Dermis blood vessel endothelial cell (primary cell): ENCODE data around the gene NME9. TPM values are rescaled to one million over a fixed set of nuclear protein-coding genes. Genes with fewer than 3 reads are reported as not detected.

ENCODE experiments used
- DNase-seq: peaks from one replicate; pipeline ENCODE4 v3.0.0; 2010
- total RNA-seq: library from RNA; depleted of rRNA; stranded (reverse); fragments of >200 nt; gene quantifications from 2 replicates; pipeline ENCODE4 v1.2.3, GENCODE V29; 2014

The NME9 gene
- total RNA-seq, 1 donor from 2014 or later, result not detected

DNA sequence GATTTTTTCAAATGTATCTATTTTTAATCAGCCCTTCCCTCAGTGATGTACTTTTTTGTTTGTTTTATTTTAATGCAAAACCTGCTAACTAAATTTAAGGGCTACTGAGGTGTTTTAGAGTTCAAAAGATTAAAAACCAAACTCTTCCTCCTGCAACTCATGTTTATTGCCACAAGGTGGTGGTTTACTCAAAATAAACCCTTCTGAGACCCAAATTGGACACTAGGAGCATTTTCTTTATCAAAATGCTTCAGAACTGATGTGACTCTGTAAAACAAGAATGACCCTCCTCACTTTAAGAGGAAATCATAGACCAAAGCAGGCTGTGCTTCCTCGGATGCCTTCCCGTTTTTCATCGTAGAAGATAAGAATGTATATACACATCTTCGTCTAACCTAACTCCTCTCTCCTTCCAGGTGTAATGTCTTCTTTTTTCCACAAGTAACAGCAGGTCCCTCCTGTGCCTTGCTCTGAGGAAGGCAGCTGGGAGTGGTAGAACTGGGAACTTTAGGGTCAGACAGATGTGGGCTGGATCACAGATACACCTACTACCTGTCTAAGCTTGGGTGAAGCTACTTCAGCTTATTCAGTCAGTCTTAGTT is 2.9 kb upstream of the NME9 start:
- DNase-seq, result peak; percentile 56

DNA sequence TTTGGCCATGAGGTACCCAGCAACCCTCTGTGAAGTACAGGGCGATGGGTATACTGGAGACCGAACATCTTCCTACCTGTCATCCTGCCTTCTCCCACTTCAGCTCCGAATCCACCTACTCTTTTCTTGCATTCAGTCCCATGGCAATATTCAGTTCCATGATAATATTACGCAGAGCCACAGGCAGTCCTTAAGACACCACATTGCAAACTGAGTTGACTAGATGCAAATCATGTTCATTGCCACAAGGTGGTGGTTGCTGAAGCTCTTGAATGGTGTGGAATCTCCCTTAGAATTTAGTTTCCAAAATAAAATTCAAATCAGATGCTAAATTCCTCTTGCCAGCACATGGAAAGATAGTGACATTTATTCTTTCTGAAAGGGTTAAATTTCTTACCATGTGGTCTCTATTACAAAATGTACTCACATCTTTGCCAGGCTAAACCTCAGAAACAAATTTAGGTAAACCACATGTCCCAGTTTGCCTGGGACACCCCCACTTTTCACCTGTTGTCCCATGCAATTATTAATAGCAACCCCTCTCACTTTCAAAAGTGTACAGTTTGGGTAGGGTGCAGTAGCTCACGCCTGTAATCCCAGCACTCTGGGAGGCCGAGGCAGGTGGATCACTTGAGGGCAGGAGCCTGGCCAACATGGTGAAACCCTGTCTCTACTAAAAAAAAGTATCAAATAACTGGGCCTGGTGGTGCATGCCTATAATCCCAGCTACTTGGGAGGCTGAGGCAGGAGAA is 1.7 kb upstream of the NME9 start:
- no peak for DNase-seq

DNA sequence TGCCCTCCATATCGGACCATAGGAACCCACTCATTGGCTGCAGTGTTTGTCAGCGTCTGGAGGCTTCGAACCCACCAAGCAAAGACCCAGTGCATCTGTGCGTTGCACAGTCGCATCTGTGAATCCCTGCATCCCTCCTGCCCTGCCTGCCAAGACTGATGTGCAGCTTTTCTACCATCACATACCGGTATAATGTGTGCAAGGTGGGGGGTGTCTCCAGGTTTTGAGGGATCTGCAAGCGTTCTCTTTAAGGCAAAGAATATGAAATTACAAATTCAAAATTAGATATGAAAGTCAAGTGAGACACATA is 288 bp upstream of the NME9 start:
- no peak for DNase-seq

DNA sequence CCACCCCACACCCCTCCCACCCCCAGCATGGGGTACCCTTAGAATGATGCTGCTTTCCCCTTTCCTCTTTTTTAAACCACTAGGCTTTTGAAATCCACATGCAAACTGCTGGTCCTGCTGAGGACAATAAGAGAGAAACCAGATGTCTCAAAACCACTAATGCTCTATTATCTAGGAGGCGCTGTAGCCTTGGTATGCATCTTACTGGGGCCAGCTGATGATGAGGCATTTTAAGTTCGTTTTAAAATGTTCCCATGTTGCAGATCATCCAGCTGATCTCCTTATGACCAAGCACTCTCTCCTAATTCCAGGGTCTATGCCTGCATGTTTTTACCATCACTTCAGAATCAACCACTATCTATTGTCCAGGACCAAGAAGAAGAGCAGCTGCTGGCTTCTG is 1.3 kb downstream of the NME9 start:
- no peak for DNase-seq

DNA sequence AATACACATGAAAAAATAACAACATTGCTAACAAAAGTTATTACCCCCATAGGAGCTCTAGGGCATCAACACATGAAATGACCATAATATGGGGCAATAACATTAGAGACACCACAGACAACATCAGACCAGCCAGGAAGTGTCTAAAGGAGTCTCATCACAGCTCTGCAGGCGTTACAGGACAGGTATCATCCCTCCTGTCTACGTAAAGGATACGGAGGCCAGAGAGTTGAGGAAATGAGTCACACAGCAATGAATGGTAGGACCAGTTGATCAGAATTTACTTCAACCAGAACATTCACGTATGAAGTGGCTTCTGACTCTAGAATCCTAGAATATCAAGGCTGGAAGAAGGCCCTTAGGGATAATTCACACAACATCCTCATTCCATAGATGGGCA is 1.8 kb downstream of the NME9 start:
- peak; percentile 46 for DNase-seq

DNA sequence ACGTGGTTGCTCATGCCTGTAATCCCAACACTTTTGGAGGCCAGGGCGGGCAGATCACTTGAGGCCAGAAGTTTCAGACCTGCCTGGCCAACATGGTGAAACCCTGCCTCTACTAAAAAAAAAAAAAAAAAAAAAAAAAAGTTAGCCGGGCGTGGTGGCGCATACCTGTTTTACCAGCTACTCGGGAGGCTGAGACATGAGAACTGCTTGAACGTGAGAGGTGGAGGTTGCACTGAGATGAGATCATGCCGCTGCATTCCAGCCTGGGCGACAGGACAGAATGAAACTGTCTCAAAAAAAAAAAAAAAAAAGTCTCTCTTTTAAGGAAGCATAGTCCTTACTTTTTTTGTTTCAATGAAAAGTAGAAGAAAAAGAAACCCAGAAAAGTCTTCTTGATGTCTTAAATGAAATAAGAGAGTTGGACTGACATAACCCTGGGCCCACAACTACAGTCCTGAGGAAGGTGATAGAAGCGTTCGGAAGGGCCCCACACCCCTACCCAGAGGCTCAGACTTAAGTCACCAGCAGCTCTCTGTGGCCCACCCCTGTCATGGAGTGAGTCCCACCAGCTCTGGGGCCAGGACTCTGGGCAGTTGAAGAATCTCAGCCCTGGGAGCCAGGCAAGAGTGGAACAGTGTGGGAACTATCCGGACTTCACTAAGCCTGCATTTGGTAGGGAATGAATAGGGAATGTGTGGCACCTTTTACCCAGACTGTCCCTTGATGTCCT is 2.6 kb downstream of the NME9 start:
- DNase-seq, result no peak

DNA sequence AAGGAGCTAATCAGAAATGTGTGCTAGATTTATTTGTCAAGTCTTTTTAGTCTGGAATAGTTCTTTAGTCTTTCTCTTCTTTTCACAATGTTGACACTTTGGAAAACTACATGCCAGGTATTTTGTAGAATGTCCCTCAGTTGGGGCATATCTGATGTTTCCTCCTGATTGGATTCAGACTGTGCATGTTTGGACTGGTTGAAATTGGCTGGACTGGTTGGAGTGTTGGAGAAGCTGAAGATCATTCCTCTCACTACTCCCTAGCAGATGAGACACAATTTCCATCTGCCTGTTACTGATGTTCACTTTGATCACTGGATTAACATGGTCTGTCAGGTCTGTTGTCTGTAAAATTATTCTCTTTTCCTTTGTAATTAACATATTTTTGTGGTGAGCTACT is 3.7 kb downstream of the NME9 start:
- DNase-seq, result no peak

DNA sequence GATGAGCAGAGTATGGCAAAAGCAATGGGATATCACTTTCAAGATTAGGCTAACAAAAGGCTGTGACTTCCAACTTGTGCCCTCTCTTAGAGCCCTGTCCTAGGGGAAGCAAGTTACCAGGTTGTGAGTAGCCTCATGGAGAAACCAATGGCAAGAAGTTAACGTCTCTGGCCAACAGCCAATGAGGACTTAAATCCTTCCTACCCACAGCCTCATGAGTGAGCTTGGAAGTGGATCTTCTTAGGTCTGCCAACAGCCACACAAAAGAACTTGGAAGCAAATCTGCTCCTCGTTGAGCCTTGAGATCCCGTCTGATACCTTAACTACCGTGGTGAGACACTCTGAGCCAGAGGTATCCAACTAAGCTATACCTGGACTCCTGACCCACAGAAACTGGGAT is 5.7 kb downstream of the NME9 start:
- no peak for DNase-seq

DNA sequence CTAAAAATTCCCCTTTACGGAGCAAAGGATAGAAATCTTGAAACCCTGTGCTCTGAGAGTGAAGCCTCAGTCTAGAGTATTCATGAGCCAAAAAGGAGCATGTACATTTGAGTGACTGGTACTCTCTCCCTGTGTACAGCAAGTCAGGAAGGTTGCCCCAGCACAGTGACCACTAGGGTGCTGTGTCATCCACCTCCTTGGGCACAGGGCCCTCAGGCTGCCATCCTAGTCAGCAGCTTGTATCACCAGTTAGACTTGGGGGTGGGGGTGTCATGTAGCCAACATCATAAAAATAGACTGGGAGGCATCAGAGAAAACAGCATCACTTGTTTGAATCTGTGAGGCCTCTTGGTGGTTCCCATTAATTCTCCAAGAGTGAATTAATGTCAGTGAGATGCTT is 12.0 kb downstream of the NME9 start:
- no peak for DNase-seq

DNA sequence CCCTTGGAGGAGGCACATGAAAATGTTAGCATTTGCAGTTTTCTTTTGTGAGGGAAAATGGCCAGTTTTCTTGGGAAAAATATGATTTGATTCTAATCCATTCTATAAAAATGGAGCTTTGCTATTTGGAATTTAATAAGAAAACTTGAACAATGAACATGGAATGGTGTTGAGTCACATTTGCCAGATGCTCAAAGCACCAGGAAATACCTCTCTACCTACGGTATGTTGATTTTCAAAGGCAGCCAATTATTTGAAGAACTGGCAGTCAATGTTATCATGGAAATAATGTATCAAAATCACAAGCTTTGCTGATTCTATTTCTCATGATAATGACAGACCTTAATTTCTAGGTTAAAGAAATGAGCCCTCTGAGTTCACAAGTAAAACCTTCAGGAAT is 14.9 kb downstream of the NME9 start:
- peak; percentile 85 for DNase-seq

DNA sequence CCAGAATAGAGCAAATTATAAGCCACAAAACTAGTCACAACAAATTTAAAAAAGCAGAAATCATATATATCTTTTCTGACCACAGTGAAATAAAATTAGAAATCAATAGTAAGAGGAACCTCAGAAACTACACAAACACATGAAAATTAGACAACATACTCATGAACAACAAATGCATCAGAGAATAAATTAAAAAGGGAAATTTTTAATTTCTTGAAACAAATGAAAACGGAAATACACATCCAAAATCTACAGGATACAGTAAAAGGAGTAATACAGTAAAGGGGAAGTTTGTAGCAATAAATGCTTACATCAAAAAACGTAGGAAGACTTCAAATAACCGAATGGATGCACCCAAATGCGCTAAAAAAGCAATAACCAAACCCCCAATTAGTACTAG is 19.2 kb downstream of the NME9 start:
- DNase-seq, result no peak

DNA sequence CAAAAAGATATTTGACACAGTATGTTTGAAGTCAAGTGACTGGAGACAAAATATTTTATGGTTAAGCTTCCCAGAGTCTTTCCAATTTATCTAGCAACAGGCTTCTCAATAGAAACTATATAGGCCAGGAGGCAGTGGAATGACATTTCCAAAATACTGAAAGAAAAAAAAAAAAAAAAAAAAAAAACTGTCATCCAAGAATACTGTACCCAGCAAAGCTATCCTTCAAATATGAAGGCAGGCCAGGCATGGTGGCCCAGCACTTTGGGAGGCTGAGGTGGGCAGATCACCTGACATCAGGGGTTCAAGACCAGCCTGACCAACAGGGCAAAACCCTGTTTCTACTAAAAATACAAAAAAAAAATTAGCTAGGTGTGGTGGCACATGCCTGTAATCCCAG is 20.9 kb downstream of the NME9 start:
- no peak for DNase-seq

DNA sequence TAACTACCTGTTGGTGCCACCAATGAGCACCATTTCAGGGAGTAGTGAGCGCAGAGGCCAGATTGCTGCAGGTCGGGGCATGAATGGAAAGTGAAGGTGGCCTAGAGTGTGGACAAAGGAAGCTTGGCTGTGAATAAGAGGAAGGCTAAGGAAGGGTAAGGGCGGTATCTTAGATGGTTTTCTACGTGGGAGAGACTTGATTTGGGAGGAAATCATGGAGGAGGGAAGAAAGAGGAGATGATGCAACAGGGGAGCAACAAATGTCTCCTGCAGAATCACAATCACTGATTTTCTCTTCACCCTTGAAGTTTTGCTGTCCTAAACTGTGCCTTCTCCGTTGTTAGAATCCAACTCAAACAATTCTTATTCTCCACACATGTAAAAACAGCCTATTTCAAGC is 21.8 kb downstream of the NME9 start:
- DNase-seq, result no peak

DNA sequence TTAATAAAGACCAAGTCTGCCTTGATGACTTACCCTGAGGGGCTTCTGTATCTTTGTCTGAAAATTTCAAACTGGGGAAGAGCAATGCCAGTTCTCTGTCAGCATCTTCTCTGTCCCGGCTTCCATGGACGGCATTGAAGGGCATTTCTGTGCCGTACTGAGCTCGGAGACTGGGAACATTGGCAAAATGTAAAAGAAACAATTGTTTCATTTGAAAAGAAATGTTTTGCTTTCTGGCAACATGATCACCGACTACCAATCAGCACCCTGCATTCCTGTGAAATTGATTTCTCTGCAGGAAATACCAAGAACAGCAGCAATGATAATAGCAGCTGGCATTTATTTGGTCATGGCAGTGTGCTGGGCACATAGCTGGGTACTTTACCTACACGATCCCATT is 26.2 kb downstream of the NME9 start:
- peak; percentile 23 for DNase-seq

DNA sequence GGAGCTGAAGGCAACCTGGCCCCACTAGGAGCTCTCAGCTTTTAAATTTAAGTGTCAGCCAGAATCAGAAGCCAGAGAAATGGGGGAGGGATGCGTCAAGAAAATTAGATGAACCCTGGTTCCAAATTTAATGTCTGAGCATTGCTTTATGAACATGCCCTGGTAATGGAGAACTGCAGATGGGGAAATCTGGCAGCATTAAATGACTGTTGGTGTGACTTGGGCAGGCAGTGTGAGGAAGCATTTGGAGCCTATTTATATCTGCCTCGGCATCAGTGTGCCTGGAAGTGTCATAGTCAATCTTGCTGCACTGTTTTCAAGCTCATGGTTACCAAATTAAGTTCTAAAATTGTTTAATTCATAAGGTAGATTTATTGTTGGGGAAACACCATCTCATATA is 29.0 kb downstream of the NME9 start:
- no peak for DNase-seq

DNA sequence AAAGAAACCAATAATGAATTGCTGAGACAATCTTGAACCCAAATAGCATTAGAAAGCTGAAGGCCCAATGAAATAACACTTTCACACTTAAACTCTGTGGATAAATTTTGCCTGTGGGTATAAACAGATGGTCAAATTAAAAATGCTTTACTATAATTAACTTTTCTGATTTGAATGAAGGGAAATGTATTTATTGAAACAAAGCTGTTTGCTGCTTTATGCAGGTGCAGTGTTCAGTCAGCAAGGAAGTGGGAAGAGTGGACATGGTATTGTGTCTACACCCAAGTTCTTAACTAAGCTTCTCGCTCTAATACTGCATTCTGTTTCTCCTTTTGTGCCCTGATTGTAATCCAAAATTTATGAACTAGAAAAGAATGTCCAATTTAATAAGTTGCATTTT is 31.8 kb downstream of the NME9 start:
- DNase-seq, result no peak

DNA sequence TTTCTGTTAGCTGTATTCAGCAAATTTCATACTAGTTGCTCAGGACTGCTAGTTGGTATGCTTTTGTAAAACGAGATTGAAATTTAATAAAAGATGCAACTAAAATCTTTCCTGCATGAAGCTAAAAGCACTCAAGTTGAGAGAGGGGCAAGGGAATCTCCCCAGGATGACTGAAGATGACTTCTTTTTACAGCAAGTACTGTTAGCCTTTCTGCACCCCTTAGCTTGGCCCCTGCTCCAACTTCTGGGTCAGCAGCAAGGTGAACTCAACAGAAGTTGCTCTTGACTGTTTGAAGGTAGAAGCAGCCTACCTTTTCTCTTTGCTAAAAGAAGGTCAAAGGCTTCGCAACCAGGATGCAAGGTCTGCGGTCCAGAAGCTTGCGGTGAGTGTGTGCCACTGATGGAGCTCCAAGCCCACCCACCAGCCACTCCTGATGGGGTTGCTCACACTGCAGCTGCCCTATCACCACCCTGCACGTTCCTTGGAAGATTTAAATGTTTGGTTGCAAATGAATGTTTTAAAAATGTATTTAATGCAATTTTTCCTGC is 32.5 kb downstream of the NME9 start:
- no peak for DNase-seq

DNA sequence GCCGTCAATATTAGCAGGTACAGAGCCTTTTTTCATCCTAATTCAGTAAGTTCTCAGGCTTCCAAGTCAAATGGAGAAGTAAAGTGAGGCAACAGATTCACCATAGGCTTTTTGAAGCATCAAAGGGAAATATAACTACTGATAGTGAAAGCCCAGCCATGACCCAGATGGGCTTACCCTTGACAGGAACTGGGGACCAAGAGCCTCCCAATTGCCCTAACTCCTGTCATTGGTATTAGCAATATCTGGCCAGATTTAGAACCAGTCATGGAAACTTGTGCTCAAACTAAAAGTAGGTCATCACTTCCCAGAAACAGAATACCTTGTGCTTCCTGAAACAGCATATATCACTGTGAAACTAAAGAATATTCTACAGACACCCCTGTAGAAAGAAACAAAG is 33.0 kb downstream of the NME9 start:
- DNase-seq, result no peak

DNA sequence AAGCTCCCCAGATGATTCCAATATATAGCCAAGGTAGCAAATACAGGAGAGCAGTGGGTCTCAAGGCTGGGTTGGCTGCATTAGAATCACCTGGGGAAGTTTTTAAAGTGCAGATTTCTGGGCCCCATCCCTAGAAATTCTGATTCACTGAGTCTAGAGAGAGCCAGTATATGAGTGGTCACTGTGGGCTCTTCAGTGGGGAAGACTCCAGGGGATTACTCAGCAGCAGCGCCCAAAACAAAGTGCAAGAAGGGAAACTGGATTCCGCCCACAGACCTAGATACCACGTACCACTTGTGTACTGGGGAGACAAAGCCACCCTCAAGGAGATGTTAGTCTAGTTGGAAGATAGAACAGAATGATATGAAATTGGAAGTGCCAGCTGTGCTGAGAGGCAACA is 40.0 kb downstream of the NME9 start:
- DNase-seq, result no peak

DNA sequence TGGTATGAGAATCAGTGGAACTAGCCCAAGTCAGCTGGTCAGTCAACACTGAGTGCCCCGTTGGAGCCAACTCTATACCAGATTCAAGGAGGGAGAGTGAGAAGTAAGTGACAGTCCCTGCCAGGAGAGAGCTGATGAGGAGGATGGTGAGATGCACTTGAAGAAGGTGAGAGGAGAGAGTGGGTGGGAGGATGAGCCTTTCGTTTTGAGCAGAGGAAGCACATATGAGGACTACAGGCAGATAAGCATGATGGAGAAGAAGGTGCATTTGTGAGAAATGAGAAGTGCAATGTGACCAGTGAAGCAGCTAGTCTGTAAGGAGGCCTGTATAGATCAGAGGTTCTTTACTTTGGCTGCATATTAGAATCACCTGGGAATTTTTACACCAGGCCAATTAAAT is 40.4 kb downstream of the NME9 start:
- DNase-seq, result no peak

DNA sequence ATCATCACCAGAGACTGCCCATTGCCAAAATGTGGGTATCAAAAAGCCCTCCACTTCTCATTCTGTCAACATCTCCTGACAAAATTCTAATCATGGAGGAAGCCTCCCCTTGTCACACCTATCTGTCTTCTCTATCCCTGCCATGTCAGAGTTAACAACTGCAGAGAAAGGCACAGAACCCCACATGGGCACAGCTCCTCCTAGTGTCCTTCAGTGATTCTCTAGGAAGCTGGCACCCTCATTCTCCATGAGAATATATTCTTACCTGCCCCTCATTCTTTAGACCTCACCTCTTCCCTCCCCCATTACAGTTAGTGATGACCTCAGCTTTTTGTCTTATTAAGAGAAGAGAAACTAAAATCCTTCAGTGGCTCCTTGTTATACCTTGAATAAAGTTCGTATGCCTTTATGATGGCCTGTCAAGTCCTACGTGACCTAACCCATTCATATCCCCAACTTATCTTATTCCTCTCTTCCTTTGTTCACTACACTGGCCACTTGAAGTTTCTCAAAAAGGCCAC is 44.6 kb downstream of the NME9 start:
- DNase-seq, result no peak

DNA sequence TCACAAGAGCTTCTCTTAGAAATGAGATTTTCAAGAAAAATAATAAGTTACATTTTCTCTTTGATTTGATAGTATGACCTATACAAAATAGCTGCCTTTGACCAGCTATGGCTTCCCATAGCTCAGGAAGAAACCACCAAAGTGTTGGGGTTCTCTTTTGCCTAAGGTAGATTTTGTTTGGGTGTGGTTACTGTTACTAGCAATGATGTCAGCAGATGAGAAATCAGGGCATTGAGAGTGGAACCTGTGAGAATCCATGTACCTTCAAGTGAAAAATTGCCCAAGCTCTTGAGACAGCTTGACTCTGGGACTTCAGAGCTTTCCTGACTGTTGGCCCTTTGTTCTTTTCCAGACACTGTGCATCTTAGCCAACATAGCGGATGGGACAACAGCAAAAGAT is 45.6 kb downstream of the NME9 start:
- no peak for DNase-seq

DNA sequence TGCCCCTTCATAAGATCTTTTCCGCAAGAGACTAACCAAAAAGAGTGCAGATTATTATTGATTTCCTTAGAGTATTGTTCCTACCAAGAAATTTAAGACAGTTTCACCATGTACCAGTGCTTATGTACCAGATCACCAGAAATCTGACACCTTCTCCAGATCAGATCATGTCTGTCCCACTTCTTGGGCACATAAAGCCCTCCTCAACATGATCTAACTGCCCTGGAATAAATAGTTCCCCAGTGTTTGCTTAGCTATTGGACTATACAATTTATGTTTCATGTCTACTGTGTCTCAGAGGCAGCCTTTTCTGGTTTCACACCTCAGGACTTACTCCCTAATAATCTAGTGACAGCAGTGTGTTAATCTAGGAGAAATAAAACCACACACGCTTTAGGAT is 46.8 kb downstream of the NME9 start:
- no peak for DNase-seq

DNA sequence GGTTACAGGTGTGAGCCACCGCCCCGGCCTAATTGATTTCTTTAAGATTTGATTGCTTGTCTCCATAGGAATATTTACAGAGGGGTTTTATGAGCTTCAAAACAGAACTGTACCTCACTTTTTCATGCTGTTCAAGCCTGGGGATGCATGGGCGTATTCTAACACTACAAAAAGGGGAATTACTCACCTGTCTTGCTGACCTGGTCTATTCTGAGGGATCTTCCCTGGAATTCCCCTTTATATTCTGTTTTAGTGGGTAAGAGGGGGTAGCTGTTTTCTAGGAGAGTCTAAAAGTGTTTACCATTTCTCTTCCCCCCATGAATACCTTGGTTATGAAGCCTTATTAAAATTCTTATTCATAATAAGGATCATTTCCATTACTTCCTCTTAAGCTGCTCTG is 48.1 kb downstream of the NME9 start:
- no peak for DNase-seq
